OCI-LY3 (cell line): ENCODE measurements around the gene MRGPRX4.
"Not testable (repeated sequence)": the region's sequence is repeated elsewhere in the genome, so short reads cannot be mapped to it uniquely, and the experiment has no call there.

ENCODE experiments used
- CTCF ChIP-seq: fragments of 200-600, 300-600 bp; sonication (generic); IDR thresholded peaks from 2 replicates; pipeline ENCODE4 v1.5.1; 2014; ENCODE audit warnings: antibody characterized with exemption, low read length, low read depth
- EZH2phosphoT487 ChIP-seq: fragments of 200-600 bp; shearing (Covaris generic); IDR thresholded peaks from 2 replicates; pipeline ENCODE4 v1.6.1; 2018; ENCODE audit warnings: antibody characterized with exemption, mixed run types, low read depth

GRCh38 chr11:18131115-18131514, 41.5 kb upstream of the MRGPRX4 start:
- not testable (repeated sequence) for TF ChIP-seq CTCF, EZH2phosphoT487
